GM10847 (cell line): ENCODE measurements around the gene SDCCAG8.

ENCODE experiments used
- POLR2A ChIP-seq: IDR thresholded peaks from 2 replicates; pipeline ENCODE4 v1.6.1; 2011; ENCODE audit not compliant: insufficient read length; ENCODE audit errors: extremely low read depth

SDCCAG8 gene

GRCh38 chr1:243294723-243295121, 38.9 kb downstream of the SDCCAG8 start:
- TF ChIP-seq POLR2A, result no peak

GRCh38 chr1:243299069-243299468, 43.2 kb downstream of the SDCCAG8 start:
- no peak for TF ChIP-seq POLR2A

- TF ChIP-seq POLR2A, result no peak
Observed at GRCh38 chr1:243301059-243301458, 45.2 kb downstream of the SDCCAG8 start.

- TF ChIP-seq POLR2A, result no peak
Observed at GRCh38 chr1:243311809-243312208, 56.0 kb downstream of the SDCCAG8 start.

GRCh38 chr1:243312952-243313634, 57.3 kb downstream of the SDCCAG8 start:
- TF ChIP-seq POLR2A, result no peak

- TF ChIP-seq POLR2A, result no peak
Observed at GRCh38 chr1:243313635-243314536, 58.0 kb downstream of the SDCCAG8 start.

- no peak for TF ChIP-seq POLR2A
Observed at GRCh38 chr1:243315455-243315854, 59.6 kb downstream of the SDCCAG8 start.

GRCh38 chr1:243315893-243316292, 60.1 kb downstream of the SDCCAG8 start:
- TF ChIP-seq POLR2A, result no peak

GRCh38 chr1:243316366-243316989, 60.6 kb downstream of the SDCCAG8 start:
- no peak for TF ChIP-seq POLR2A

GRCh38 chr1:243320224-243320623, 64.4 kb downstream of the SDCCAG8 start:
- no peak for TF ChIP-seq POLR2A

- no peak for TF ChIP-seq POLR2A
Observed at GRCh38 chr1:243322326-243322725, 66.5 kb downstream of the SDCCAG8 start.

GRCh38 chr1:243323491-243323890, 67.7 kb downstream of the SDCCAG8 start:
- no peak for TF ChIP-seq POLR2A

- no peak for TF ChIP-seq POLR2A
Observed at GRCh38 chr1:243325305-243325890, 69.6 kb downstream of the SDCCAG8 start.

GRCh38 chr1:243332440-243332839, 76.6 kb downstream of the SDCCAG8 start:
- TF ChIP-seq POLR2A, result no peak

GRCh38 chr1:243335292-243335691, 79.5 kb downstream of the SDCCAG8 start:
- TF ChIP-seq POLR2A, result no peak

GRCh38 chr1:243336163-243336562, 80.3 kb downstream of the SDCCAG8 start:
- TF ChIP-seq POLR2A, result no peak

GRCh38 chr1:243341074-243341473, 85.2 kb downstream of the SDCCAG8 start:
- TF ChIP-seq POLR2A, result no peak
